ENCODE measurements around the gene IFT81. TPM values are rescaled to one million over a fixed set of nuclear protein-coding genes. Genes with fewer than 3 reads are reported as not detected.

Gene IFT81
- total RNA-seq, 1 experiment from 2014 or later: 9.0 TPM

DNA sequence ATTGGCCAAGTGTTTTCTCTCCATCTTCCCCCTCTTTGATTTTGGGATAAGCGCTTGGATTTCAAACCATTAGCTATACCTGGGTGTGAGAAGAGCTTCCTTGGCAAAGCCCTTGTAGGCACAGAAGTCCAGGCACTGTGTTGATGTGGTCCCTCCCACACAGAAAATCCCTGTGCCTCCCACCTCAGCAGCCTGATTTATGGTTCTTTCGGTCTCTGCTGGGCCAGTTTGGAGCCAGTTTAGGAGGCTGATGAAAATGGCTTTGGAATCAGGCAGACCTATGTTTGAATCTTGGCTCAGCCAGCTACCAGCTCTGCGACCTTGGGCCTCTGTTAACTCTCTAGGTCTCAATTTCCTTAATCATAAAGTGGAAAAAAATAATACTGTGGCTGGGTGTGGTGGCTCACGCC lies 9.6 kb upstream of the IFT81 start:
- intact Hi-C loops (cut with micrococcal nuclease): no loop called here
- no peaks in the 10 kb centered on the region for H3K9me3 ChIP-seq (ENCODE audit: control insufficient read depth in 1 of 2, insufficient read depth in 1 of 2, low read depth in 1 of 2, low read length in 2 of 2)
- no peaks in the 10 kb centered on the region for H4K20me1 ChIP-seq (ENCODE audit: insufficient read depth)
- BruUV-seq (replicated peaks): no TSS peak
- H3K4me1 ChIP-seq (ENCODE audit: control insufficient read depth in 1 of 2, insufficient read depth in 2 of 2, low read length in 2 of 2): no peaks in the 10 kb centered on the region
- H3K9ac ChIP-seq (ENCODE audit: low read length): no peak overlapping the region
- H3K4me2 ChIP-seq (ENCODE audit: low read length): no peak overlapping the region
- no peak overlapping the region for H3K27ac ChIP-seq (ENCODE audit: low read depth, low read length)
- ChIA-PET POLR2A (no interaction called here), CTCF (no interaction called here), RAD21 (ENCODE audit: low non-redundant PET in 1 of 2, low total read pairs in 2 of 2, uncharacterized antibody in 2 of 2, unreplicated experiment in 2 of 2) (no interaction called here)
- ATAC-seq (no peak), DNase-seq (ENCODE audit: low read depth, low spot score) (no peak)
- no peaks in the 10 kb centered on the region for H3K27me3 ChIP-seq (ENCODE audit: insufficient read depth, low read length)
- no peaks in the 10 kb centered on the region for H3K36me3 ChIP-seq (ENCODE audit: control insufficient read depth in 1 of 2, insufficient read depth in 2 of 2, low read length in 2 of 2)
- H3K79me2 ChIP-seq (ENCODE audit: insufficient read depth, low read length): no peaks in the 10 kb centered on the region
- H2AFZ ChIP-seq (ENCODE audit: low read depth, low read length, poor library complexity, severe bottlenecking): no peak overlapping the region
- no peaks in the 10 kb centered on the region for H3K9me2 ChIP-seq (ENCODE audit: insufficient read depth)
- TF ChIP-seq, protein P1, sequence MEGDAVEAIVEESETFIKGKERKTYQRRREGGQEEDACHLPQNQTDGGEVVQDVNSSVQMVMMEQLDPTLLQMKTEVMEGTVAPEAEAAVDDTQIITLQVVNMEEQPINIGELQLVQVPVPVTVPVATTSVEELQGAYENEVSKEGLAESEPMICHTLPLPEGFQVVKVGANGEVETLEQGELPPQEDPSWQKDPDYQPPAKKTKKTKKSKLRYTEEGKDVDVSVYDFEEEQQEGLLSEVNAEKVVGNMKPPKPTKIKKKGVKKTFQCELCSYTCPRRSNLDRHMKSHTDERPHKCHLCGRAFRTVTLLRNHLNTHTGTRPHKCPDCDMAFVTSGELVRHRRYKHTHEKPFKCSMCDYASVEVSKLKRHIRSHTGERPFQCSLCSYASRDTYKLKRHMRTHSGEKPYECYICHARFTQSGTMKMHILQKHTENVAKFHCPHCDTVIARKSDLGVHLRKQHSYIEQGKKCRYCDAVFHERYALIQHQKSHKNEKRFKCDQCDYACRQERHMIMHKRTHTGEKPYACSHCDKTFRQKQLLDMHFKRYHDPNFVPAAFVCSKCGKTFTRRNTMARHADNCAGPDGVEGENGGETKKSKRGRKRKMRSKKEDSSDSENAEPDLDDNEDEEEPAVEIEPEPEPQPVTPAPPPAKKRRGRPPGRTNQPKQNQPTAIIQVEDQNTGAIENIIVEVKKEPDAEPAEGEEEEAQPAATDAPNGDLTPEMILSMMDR (IDR thresholded peaks at IDR 0.05 in 2 of 3, conservative IDR thresholded peaks at IDR 0.05 in 1 of 3; ENCODE audit: borderline replicate concordance in 1 of 3, insufficient read depth in 1 of 3, low read depth in 2 of 3, low read length in 2 of 3): no peak
- no peak for TF ChIP-seq SP1 (IDR thresholded peaks at IDR 0.05; ENCODE audit: low read depth)
- H3K4me3 ChIP-seq (replicated peaks in 1 of 2; ENCODE audit: low read depth in 1 of 2, low read length in 2 of 2): no peak overlapping the region

DNA sequence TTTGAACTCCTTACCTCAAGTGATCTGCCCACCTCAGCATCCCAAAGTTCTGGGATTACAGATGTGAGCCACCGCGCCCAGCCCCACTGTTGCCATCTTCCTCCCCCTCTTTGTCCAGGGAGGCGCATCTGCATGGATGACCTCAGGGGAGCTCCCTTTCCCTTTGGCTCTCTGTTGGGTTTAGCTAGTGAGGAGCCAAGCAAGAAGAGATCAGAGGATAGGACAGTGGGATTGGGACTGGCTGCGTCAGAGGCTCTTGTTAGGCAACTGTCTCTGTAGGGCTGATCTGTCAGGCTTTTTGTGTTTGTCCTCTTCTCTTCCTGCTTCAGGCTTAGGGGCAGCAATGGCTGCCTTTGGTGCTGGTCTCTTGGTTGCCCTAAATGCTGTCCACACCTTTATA lies 8.5 kb upstream of the IFT81 start:
- Histone ChIP-seq H3K4me1 (ENCODE audit: control insufficient read depth in 1 of 2, insufficient read depth in 2 of 2, low read length in 2 of 2) (no peaks in the 10 kb centered on the region), H3K36me3 (ENCODE audit: control insufficient read depth in 1 of 2, insufficient read depth in 2 of 2, low read length in 2 of 2) (no peaks in the 10 kb centered on the region), H3K4me2 (ENCODE audit: low read length) (no peak overlapping the region), H3K27me3 (ENCODE audit: insufficient read depth, low read length) (no peaks in the 10 kb centered on the region), H3K9me3 (ENCODE audit: control insufficient read depth in 1 of 2, insufficient read depth in 1 of 2, low read depth in 1 of 2, low read length in 2 of 2) (no peaks in the 10 kb centered on the region), H4K20me1 (ENCODE audit: insufficient read depth) (no peaks in the 10 kb centered on the region), H3K79me2 (ENCODE audit: insufficient read depth, low read length) (no peaks in the 10 kb centered on the region), H3K9ac (ENCODE audit: low read length) (no peak overlapping the region), H3K4me3 (replicated peaks in 1 of 2; ENCODE audit: low read depth in 1 of 2, low read length in 2 of 2) (no peak overlapping the region), H3K27ac (ENCODE audit: low read depth, low read length) (no peak overlapping the region), H3K9me2 (ENCODE audit: insufficient read depth) (no peaks in the 10 kb centered on the region), H2AFZ (ENCODE audit: low read depth, low read length, poor library complexity, severe bottlenecking) (no peak overlapping the region)
- intact Hi-C loops (cut with micrococcal nuclease): no loop called here
- POLR2A ChIA-PET: no interaction called here
- CTCF ChIA-PET: no interaction called here
- RAD21 ChIA-PET (ENCODE audit: low non-redundant PET in 1 of 2, low total read pairs in 2 of 2, uncharacterized antibody in 2 of 2, unreplicated experiment in 2 of 2): no interaction called here
- ATAC-seq (no peak), DNase-seq (ENCODE audit: low read depth, low spot score) (no peak)
- no peak for TF ChIP-seq CEBPB (IDR thresholded peaks at IDR 0.05; ENCODE audit: low read depth)
- no peak for TF ChIP-seq EGR1 (IDR thresholded peaks at IDR 0.05; ENCODE audit: low read depth)
- TF ChIP-seq YY1 (IDR thresholded peaks at IDR 0.05; ENCODE audit: extremely low read depth, insufficient replicate concordance, low read depth, low read length): no peak
- no peak for TF ChIP-seq JUND (IDR thresholded peaks at IDR 0.05)
- no peak for TF ChIP-seq POLR2AphosphoS5 (IDR thresholded peaks at IDR 0.05; ENCODE audit: low read depth, low read length)
- TF ChIP-seq RAD21 (IDR thresholded peaks at IDR 0.05; ENCODE audit: low read depth): no peak
- TF ChIP-seq FOSL1 (IDR thresholded peaks at IDR 0.05; ENCODE audit: low read depth): no peak
- TF ChIP-seq, protein P2, sequence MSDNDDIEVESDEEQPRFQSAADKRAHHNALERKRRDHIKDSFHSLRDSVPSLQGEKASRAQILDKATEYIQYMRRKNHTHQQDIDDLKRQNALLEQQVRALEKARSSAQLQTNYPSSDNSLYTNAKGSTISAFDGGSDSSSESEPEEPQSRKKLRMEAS (IDR thresholded peaks at IDR 0.05): no peak
- no peak for TF ChIP-seq SRF (IDR thresholded peaks at IDR 0.05; ENCODE audit: low read depth)
- no peak for TF ChIP-seq CBX3 (IDR thresholded peaks at IDR 0.05; ENCODE audit: low read depth)
- BruUV-seq (replicated peaks): no TSS peak

Data from HCT116 (cell line).